HG02623 (cell line): Measurements from ENCODE around the gene C1QTNF9.
"Not testable (repeated sequence)": the region's sequence is repeated elsewhere in the genome, so short reads cannot be mapped to it uniquely, and the experiment has no call there.

Experiments used
- ATAC-seq: cut with Tn5 transposase; IDR thresholded peaks from one replicate; pipeline ENCODE4 v1.9.1; 2021; ENCODE audit warnings: moderate library complexity; ENCODE audit not compliant: unreplicated experiment

C1QTNF9 gene

DNA sequence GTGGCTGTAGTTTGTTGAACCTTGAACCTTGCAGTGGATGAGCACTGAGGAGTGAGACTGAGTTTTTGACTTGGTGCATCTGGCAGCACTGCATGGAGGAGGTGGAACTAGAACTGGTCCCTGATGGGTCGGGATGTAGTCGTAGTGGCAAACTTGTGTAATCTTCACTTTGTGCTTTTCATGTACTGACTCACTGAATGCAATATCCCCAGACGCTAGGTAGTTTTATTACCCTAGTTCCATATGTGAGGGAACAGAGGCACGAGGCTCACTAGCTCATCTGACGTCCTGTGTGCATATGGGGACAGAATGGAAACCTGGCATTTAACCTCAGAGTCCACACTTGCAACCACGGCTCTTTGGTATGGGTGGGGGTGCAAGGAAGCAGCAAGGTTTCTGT, 10.3 kb downstream of the C1QTNF9 start:
- ATAC-seq, result not testable (repeated sequence)

GRCh38 chr13:24321416-24321815, 12.0 kb downstream of the C1QTNF9 start:
- ATAC-seq, result not testable (repeated sequence)

- ATAC-seq, result not testable (repeated sequence)
Measured at GRCh38 chr13:24322470-24322869, 13.1 kb downstream of the C1QTNF9 start.

- no peak for ATAC-seq
Measured at GRCh38 chr13:24323036-24323738, 13.8 kb downstream of the C1QTNF9 start.

GRCh38 chr13:24323739-24324075, 14.3 kb downstream of the C1QTNF9 start:
- no peak for ATAC-seq

- not testable (repeated sequence) for ATAC-seq
Measured at GRCh38 chr13:24327598-24327997, 18.2 kb downstream of the C1QTNF9 start.

GRCh38 chr13:24328145-24328544, 18.8 kb downstream of the C1QTNF9 start:
- no peak for ATAC-seq

GRCh38 chr13:24338721-24339120, 29.3 kb downstream of the C1QTNF9 start:
- no peak for ATAC-seq

DNA sequence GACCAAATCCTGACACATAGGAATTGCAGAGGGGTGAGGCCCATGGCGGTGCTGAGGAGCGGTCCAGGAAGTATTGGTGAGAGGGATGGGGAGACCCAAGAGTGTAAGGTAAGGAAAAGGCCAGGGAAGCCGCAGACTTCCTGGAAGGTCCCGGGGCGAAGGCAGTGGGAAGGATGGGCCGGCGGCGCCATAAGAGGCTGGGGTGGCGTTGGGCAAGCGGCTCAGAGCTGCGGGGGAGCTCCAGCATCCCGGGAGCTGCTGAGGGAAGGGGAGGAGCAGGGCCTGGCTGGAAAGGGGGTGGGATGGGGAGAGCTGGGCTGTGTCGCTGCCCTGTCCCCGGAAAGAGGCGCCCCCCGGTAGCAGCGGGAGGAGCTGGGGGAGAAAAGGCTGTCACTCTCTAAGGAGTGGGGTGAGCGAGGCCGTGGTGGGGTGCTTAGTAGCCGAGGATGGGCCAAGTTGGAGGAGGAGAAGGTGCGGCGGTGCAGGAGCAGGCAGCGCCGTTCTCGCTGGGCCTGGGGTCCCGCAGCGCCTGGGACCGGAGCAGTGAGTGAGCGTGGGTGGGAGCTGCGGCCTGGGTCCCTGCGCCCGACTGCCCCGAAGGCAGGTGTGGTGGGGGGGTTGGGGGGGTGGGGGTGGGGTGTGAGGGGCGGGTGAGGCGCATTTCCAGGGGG, 30.7 kb downstream of the C1QTNF9 start:
- ATAC-seq, result no peak

DNA sequence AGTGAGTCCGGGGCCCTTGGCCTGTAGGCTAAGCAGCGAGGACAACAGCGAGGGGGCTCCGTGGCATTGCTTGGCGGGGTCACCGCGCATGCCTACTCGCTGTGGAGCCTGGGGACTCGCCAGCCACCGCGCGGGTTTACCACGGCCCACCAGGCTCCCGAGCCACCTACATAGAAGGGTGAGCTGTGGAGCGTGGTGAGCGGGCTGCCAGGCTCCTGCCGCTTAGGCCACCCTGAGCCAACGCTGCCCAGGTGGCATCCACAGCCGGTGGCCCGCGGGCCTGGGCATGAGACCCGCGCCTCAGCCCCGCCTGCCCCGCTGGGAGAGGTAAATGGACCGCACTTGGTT, 31.2 kb downstream of the C1QTNF9 start:
- ATAC-seq, result no peak

GRCh38 chr13:24341439-24341838, 32.1 kb downstream of the C1QTNF9 start:
- no peak for ATAC-seq

DNA sequence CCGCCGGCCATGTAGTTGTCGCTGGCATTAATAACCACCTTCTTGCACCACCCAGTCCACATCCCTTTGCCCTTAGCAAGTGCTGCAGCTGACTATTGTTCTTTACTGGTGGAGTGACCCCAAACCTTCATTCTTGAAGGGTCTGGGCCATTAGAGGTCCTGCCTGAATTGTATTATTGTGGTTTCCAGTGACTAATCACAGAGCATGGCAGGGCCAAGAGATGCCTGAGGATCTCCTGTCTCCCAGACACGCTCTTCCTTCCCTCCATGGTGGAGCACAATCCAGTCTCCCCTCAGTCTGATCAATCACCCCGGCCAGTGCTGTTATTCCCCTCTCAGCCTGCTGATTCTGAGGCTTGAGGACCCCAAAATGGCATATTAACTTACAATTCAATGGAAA, 39.0 kb downstream of the C1QTNF9 start:
- ATAC-seq, result no peak

DNA sequence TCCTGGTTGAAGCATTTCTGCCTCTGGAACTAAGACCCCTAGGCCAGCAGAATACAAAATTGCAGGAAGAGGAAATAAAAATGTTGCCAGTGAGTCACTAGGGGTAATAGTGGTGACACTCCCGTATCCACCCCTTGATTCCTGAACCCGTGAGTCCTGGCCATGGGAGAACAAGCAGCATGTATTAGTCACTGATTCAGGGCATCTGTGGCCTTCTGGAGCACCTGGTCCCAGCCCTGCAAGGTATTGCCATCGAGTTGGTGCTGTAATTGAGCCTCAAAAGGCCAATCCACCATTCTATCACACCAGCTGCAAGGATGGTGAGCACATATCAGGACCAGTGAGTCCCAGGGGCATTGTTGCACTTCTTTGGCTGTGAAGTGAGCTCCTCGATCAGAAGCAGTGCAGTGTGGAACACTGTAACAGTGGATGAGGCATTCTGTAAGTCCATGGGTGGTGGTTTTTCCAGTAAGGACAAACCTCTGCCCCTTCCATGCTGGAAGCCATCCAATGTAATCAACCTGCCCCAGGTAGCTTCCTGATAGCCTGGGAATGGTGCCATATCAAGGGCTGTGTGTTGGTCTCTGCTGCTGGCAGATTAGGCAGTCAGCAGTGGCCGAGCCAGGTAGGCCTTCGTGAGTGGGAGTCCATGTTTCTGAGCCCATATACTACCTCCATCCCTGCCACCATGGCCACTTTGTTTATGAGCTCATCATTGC, 39.6 kb downstream of the C1QTNF9 start:
- ATAC-seq, result no peak

- ATAC-seq, result not testable (repeated sequence)
Measured at GRCh38 chr13:24349778-24350664, 40.6 kb downstream of the C1QTNF9 start.

DNA sequence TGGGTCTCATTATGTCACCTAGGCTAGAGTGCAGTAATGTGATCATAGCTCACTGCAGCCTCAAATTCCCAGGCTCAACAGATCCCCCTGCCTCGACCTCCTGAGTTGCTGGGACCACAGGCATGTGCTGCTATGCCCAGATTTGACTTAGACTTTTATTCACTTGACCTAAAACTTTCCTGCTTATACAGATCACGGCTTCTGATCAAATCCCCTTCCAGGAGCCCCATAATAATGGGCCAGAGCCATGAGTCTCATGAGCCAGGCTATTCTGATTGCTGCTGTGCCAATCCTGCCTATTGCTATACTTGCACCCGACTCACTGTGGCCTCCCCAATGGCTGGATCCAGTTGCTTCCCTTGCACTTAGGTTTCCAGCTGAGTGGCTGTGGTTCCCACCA, 42.0 kb downstream of the C1QTNF9 start:
- ATAC-seq, result no peak

DNA sequence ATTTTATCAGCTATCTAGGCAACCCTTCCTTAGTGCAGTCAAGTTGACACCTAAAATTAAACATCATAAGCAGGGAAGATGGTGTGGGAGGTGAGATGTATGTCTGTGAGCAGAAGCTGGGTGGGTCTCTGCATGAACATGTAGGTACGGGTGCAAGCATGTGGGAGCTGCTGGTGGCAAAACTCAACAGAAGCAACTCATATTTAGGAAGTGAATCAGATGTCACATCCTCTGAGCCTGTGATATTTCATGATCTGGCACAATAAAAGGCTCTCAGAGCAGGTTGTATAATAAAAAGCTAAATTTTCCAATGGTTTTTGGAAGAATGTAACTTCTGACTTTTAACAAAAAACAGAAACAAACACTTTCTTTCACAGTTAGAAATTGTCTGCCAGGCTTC, 44.4 kb downstream of the C1QTNF9 start:
- no peak for ATAC-seq

GRCh38 chr13:24355103-24355502, 45.7 kb downstream of the C1QTNF9 start:
- no peak for ATAC-seq

- no peak for ATAC-seq
Measured at GRCh38 chr13:24356270-24356669, 46.9 kb downstream of the C1QTNF9 start.

- ATAC-seq, result no peak
Measured at GRCh38 chr13:24356837-24357236, 47.5 kb downstream of the C1QTNF9 start.

- ATAC-seq, result no peak
Measured at GRCh38 chr13:24357756-24358155, 48.4 kb downstream of the C1QTNF9 start.

- ATAC-seq, result not testable (repeated sequence)
Measured at GRCh38 chr13:24358836-24359235, 49.5 kb downstream of the C1QTNF9 start.
